NOMO-1 treated with DMSO at 0.1 percent for 48 hours (cell line): Measurements from ENCODE around the gene FRK.
"Not testable (repeated sequence)": the region's sequence is repeated elsewhere in the genome, so short reads cannot be mapped to it uniquely, and the experiment has no call there.

Source experiments
- DNase-seq: peaks from one replicate; lab custom pipeline; 2025; ENCODE audit not compliant: unreplicated experiment; lab: John Stamatoyannopoulos, UW

FRK gene

GRCh38 chr6:116074732-116075390 lies 14.2 kb upstream of the FRK start:
- no peak for DNase-seq

GRCh38 chr6:116073765-116074440 lies 13.2 kb upstream of the FRK start:
- no peak for DNase-seq

GRCh38 chr6:116072368-116072767 lies 11.7 kb upstream of the FRK start:
- no peak for DNase-seq

GRCh38 chr6:116070616-116071389 lies 10.1 kb upstream of the FRK start:
- no peak for DNase-seq

- DNase-seq, result no peak
Observed at GRCh38 chr6:116070101-116070500, 9.4 kb upstream of the FRK start.

GRCh38 chr6:116066789-116067188 lies 6.1 kb upstream of the FRK start:
- DNase-seq, result peak; percentile 37

- DNase-seq, result no peak
Observed at GRCh38 chr6:116064666-116065065, 4.0 kb upstream of the FRK start.

GRCh38 chr6:116062496-116062895 lies 1.8 kb upstream of the FRK start:
- no peak for DNase-seq

GRCh38 chr6:116059713-116060571 lies 749 bp downstream of the FRK start:
- DNase-seq, result peak; percentile 88

- DNase-seq, result no peak
Observed at GRCh38 chr6:116057766-116058165, 2.9 kb downstream of the FRK start.

GRCh38 chr6:116055513-116055912 lies 5.2 kb downstream of the FRK start:
- no peak for DNase-seq

GRCh38 chr6:116051244-116051643 lies 9.4 kb downstream of the FRK start:
- no peak for DNase-seq

- no peak for DNase-seq
Observed at GRCh38 chr6:116050737-116051136, 10.0 kb downstream of the FRK start.

- DNase-seq, result no peak
Observed at GRCh38 chr6:116049321-116049720, 11.4 kb downstream of the FRK start.

- peak; percentile 58 for DNase-seq
Observed at GRCh38 chr6:116047173-116047933, 13.3 kb downstream of the FRK start.

- DNase-seq, result no peak
Observed at GRCh38 chr6:116046737-116047136, 14.0 kb downstream of the FRK start.

GRCh38 chr6:116046272-116046671 lies 14.4 kb downstream of the FRK start:
- DNase-seq, result not testable (repeated sequence)

- DNase-seq, result no peak
Observed at GRCh38 chr6:116041934-116042333, 18.8 kb downstream of the FRK start.

GRCh38 chr6:116040993-116041392 lies 19.7 kb downstream of the FRK start:
- no peak for DNase-seq

- DNase-seq, result no peak
Observed at GRCh38 chr6:116036885-116037284, 23.8 kb downstream of the FRK start.
